Right ventricle myocardium superior (tissue), 1 donor: Measurements from ENCODE around the gene PPIB. TPM values are rescaled to one million over a fixed set of nuclear protein-coding genes. Genes with fewer than 3 reads are reported as not detected.

Source experiments
- ATAC-seq: fragments of 200-7000 bp; cut with Tn5 transposase; one replicate; pipeline ENCODE4 v1.9.1; 2020; ENCODE audit warnings: mild to moderate bottlenecking; ENCODE audit not compliant: poor library complexity
- DNase-seq: peaks from one replicate; pipeline ENCODE4 v3.0.0-alpha.2; 2020
- intact Hi-C: fragments of 100-400 bp; cut with DNase I; formaldehyde crosslinking; loops from one replicate; pipeline ENCODE4 v1.11.2; 2022
- total RNA-seq: library from RNA; stranded (reverse); fragmentation: NEBNext Ultra II Directional; extraction: Animal tissue kit (Norgen Biotek cat#: 25700); gene quantifications from one replicate; pipeline ENCODE4 v1.2.1, GENCODE V29; 2021
- donor health status: DM: no; HTN: yes; CAD: no; lungs with severe emphysema.

PPIB gene
- total RNA-seq, 1 donor from 2014 or later = 94.9 TPM

DNA sequence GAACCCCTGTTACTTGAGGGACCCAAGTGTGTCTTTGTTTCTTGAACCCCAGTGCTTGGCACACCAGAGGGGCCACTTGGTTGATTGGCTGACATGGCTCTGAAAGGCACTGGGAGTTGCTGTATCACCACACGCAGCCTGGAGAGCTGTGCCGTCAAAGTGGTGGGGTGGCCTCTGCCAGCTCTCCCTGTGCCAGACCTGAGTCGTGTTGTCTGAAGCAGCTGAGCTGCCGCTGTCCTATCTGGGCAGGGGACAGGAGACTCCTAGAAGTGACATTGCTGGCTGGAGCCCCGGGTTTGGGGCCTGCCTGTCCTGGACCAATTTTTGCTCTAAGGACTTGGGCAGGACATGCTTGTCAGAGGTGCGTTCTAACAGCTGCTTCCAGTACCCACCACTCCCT lies 16.8 kb downstream of the PPIB start:
- DNase-seq (peak; percentile 82), ATAC-seq (peak; percentile 90)
- intact Hi-C loops = no loop called here

DNA sequence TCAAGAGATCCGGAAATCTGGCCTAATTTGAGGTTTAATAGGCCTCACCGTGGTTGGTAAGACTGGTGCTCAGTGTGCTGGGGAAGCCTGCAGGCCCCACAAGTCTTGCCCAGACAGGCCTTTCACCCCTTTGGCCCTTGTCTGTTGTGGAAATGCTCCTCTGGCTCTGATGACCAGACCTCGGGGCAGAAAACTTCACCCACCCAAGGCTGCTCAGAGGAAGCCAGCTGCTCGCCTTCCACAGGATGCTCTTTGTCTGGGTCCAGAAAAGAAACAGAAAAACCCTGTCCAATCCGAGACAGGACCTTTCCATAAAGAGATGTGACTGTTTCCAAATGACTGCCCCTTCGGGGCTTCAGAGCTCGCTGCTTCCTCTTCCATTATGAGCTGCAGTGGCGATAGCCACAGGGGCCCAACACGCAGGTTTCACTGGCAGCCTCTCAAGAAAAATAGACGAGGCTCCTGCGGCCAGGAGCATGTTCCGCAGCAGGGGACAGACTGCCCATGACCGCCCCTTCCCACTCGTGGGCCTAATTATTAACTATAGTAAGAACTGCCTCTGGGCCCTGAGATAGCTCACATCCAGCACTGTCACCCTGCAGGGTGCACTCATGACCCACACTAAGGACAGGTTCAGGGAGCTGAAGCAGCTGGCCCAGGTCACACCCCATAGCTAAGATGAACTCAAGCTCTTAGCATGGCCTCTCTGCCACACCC lies 18.1 kb downstream of the PPIB start:
- ATAC-seq (no peak), DNase-seq (peak; percentile 29)
- intact Hi-C loops = no loop called here

DNA sequence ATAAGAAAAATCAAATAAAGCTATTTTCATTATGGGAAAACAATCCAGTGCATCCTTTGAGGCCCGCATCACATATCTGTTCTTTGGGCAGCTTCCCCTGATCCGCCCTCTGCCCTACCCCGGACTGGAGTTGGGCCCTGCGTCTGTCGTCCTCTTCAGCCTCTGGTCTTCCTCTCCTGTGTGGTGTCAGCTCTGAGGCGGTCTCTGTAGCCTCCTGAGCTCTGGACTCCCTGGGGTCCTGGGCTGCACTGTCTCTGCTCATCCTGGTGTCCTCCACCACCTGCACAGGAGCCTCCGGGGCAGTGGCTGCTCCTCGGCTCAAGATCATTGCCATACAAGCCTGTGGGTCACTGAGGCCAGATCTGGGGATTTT lies 18.6 kb downstream of the PPIB start:
- ATAC-seq (no peak), DNase-seq (no peak)
- intact Hi-C loops = no loop called here

DNA sequence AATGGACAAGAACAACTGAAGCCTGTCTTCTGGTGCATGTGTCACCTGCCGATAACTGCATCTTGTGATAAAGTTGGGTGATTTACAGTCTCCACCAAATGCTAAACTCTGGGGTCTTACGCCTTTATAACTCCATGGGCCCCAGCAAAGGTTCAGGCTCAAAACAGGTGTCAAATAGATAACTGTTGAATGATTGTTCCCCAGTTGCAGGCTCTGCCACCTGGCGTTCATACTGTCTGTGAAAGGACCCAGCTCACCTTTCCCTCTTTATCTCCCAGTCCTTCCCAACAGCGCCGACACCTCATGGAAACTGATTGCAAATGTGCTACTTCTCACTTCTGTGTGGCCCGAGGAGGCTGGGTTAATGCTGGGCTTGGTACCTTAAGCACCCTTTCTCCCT lies 19.5 kb downstream of the PPIB start:
- ATAC-seq = no peak
- intact Hi-C loops = no loop called here
- no peak for DNase-seq

DNA sequence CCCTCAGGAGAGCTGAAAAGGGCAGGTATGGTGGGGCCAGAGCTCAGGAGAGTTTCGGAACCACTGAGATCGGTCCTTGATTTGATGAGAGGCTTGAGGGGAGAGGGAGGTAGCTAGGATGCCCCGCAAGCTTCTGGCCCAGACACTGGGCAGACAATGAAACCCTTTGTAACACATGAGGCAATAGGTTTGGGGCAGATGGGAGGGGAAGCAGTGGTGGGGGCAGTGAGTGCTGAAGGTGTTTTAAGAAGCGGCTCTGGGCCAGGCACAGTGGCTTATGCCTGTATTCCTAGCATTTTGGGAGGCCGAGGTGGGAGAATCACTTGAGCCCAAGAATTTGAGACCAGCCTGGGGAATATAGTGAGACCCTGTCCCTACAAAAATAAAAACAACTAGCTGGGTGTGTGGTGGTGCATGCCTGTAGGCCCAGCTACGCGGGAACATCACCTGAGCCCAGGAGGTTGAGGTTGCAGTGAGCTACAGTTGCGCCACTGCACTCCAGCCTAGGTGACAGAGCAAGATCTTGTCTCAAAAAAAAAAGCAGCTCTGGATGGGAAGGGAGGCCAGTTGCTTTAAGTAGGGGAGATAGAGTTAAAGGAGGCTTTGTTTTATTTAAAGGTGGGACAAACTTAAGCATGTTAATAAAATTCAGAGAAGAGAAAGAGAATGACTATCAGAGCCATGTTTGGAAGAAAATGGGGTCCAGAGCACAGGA lies 20.9 kb downstream of the PPIB start:
- intact Hi-C loops = no loop called here
- ATAC-seq (no peak), DNase-seq (no peak)

DNA sequence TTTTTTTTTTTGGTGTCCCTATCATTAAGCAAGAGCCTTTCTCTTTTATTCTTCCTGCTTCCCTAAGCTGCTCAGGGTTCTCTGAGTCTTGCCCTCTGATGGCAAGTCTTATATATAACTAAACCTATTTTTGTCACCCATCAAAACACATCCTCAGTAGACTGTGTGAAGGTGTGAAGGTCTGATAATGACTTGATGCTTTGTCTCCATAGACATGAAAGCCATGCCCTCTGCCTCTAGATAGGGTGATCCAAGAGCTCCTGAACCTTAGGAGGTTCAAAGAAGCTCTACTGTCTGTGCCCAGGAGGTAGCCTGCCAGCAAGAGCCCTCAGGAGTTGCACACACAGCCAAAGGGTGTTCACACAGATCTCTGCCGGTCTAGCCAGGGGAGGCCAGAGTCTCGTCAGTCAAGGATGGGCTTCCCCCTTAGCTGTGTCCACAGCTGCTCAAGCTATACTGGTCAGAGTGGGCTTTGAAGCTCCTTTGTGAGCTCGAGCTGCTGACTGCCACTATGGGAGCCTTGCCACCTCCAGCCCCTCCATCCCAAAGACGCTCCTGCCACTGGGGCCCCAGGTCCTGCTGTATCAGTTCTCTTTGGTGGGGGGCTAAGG lies 24.4 kb downstream of the PPIB start:
- intact Hi-C loops = no loop called here
- DNase-seq (no peak), ATAC-seq (no peak)

DNA sequence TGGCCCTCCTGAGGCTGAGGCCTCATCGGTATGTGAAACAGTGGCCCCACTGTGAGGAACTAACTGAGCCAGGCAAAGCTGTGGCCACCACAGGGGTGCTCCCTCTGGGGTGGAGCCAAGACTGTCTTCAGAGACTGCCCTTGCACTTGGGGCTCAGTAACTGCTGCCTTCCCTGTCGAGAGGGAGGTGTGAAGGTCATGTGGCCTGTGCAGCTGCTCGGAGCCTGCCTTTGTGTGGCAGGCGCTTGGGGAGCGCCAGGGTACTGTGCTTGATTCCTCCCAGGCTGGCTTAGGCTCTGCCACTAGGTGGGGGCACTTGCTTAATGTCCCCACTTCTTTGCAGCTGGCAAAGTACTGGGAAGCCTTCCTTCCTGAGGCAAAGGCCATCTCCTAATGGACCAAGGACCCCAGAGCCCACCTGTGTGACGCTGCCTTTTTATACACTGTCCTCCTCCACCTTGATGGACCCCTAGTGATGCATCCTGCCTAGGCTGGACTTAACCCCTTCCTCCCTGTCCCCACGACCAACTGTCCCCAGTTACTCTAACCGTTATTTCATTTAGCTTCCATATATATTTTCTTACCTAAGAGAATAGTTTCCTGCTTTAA lies 25.5 kb downstream of the PPIB start:
- intact Hi-C loops = no loop called here
- DNase-seq = no peak
- ATAC-seq = peak; percentile 43

DNA sequence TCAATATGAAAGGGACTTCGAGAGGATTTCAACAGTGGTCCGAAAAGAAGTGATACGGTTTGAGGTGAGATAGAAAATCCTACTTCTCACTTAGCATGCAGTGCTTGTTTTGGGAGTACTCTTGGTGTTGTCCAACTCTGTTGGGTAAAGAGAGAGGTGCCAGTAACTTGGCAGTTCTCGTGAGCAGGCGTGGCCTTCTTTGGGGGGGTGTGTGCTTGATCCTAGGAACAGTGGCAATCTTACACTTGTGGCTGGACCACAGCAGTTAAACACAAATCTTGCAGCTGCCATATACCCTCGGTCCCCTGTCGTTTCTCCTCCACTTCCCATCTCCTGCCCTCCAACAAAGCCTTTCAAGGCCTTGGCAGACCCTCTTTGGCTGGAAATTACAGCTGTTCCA lies 26.5 kb downstream of the PPIB start:
- DNase-seq (no peak), ATAC-seq (no peak)
- intact Hi-C loops = no loop called here

DNA sequence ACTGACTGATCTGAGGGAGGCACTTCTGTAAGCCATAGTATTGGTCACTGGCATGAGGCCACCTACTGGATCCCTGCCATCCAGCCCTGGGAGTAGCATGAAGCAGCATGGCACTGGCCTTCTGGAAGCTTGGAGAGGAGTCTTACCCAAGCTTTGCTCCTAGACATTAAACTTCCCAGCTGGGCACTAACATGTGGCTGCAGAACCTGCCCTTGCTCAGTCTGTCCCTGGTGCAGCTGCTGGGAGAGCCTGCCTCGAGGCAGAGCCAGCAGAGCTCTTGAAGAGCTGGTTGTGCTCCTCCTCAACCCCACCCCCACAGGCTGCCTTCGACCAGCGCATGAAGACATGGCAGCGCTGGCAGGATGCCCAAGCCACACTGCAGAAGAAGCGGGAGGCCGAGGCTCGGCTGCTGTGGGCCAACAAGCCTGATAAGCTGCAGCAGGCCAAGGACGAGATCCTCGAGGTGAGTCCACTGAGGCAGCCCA lies 28.4 kb downstream of the PPIB start:
- peak; percentile 74 for DNase-seq
- intact Hi-C loops = no loop called here
- ATAC-seq = peak; percentile 48

DNA sequence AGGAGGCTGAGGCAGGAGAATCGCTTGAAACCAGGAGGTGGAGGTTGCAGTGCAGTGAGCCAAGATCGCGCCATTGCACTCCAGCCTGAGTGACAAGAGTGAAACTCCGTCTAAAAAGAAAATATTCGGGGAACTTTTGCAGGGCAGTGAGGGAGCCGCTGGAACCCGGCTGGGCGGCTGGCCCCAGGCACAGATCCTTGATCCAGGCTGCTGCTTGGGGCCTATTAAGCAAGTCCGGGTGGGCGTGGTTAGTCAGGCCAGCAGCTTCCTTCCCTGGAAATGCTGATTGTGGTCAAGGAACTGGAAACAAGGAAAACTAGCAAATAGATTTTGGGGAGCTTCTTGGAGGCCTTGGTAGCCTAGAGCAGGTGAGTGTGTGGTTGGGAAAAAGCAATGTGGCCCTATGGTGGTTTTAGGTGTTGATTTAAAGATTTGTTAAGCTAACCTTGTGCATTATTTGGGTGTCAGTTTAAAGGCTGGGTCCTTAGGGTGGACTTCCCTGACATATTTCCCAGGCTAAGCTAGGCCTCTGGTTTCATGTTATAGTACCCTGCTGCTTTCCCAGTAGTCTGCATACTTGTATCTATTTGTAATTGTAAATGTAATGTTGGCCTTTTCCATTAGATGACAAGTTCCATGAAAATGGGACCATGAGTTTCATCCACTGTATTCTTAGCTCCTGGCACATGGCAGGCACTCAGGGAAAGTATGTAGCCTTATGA lies 29.0 kb downstream of the PPIB start:
- intact Hi-C loops = no loop called here
- ATAC-seq (no peak), DNase-seq (no peak)

DNA sequence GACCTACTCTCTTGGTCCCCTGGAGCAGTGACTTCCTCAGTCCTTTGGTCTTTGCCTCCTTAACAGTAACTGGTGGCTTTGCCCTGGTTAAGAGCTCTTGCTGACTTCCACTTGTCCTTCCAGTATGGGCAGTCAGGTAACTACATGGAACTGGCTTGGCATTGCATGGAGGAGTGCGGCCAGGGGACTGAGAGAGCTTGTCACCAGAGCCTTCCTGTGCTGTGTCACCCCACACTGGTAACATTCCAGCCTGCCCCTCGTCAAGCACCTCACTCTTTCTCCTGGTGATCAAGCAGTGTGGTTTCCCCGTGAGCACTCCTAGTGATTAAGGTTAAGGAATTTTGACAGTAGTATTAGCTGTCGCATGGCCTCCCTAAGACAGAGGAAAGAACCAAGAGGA lies 30.6 kb downstream of the PPIB start:
- DNase-seq = no peak
- intact Hi-C loops = no loop called here
- ATAC-seq = peak; percentile 58

DNA sequence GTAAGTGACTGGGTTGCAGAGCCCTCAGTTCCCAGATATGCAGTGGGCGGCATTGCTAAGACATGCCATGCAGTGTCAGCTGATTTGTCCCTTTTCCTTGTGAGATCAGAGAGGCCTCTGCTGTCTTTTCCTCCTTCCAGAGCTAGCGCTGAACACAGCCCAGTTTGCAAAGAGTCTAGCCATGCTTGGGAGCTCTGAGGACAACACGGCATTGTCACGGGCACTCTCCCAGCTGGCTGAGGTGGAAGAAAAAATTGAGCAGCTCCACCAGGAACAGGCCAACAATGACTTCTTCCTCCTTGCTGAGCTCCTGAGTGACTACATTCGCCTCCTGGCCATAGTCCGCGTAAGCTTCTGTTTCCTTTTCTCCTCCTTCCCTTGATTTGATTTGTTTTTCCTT lies 31.3 kb downstream of the PPIB start:
- ATAC-seq = peak; percentile 59
- no peak for DNase-seq
- intact Hi-C loops = no loop called here

DNA sequence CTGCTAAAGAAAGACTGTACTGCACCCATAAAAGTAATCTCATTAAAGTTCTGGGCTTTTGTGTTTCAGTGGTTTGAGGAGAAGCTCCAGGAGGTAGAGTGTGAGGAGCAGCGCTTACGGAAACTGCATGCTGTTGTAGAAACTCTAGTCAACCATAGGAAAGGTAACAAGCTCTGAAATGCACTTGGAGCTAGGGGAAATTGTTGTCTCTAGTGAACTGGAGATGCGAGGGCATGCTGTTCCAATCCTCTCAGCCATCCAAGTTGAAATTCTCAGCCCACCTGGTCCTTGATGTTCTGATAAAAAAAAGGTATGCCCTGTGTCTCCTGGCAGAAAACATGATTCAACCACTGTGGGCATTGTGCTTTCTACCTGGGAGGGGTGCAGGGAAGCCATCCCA lies 32.7 kb downstream of the PPIB start:
- DNase-seq (no peak), ATAC-seq (no peak)
- intact Hi-C loops = no loop called here

DNA sequence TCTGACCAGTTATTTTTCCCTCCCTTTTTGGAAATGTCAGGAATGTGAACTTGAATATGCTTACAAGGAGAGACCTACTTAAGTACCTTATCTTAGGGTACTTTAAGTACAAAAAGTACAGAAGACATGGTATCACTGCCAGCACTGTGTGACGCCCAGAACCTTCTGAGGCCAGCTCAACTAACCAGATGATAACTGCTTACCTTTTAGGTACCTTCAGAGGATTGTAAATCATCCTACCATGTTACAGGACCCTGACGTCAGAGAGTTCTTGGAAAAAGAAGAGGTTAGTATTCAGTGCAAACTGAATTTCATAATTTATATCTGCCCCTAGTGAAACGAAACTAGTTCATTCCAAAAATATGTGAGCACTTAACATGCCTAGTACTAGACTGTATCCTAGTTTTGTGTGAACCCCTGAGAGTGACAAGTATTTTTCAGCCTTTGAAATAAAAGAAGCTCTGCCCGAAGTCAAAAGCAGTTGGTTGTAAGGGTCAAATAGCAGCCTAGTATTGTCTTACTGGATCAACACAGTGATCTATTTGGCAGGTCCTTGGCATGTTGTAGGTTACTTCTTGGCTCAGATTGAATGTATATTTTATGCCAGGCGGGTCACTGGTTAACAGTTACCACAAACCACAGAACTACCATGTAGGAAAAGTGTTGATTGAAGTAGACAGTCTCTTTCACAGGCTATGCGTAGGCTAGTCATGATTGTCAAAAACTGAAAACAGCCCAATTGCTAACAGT lies 35.1 kb downstream of the PPIB start:
- intact Hi-C loops = no loop called here
- no peak for DNase-seq
- ATAC-seq = no peak

DNA sequence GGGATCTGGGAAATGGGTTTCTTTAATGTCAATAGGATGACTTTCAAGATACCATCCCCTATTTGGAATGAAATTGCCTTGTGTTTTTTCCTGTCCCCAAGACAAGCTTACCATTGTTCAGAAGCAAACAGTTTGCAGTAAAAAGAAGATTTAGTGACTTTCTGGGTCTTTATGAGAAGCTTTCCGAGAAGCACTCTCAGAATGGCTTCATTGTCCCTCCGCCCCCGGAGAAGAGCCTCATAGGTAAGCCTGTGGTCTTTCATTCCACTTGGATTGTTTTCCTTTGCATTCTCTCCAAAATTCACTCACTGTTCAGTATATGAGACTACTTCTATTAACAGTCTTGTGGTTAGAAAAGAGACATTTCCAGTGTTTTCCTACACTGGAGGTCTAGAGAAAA lies 36.8 kb downstream of the PPIB start:
- intact Hi-C loops = no loop called here
- no peak for DNase-seq
- ATAC-seq = no peak

DNA sequence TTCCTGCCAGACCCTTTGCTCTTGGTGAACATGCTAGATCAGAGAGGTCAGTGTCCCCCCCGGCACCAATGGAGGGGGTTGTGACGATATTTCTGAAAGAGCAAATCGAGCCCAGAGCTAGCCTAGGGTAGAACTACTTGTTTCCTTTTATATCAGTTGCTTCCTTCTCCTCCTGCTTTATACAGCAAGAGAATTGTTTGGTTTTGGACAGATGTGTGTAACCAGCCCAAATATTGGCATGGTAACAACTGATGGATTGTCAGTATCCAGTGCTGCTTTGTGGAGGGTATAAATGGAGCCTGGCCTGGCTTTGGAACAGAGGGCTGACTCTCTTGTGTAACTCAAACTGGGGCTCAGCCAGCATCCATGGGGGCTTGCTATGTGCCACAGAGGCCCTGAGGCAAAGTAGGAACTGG lies 39.9 kb downstream of the PPIB start:
- DNase-seq = no peak
- ATAC-seq = peak; percentile 28

DNA sequence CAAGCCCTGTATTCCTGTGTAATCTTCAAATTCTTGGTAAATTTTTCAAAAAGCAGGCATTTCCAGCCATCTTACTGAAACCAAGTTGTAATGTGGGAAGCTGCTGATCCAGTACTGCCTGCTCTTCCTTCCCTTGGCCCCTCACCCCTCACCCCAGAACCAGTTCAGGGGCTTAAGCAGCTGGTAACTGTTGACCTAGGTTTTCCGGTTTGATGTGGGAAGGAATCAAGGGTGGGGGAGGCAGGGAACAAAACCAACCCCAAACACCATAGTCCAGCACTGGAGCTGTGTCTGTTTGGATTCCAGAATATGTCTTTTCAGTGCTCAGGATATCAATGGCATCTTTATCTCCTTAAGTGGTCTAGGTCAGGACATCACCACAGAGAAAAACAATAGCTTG lies 40.4 kb downstream of the PPIB start:
- intact Hi-C loops = no loop called here
- ATAC-seq = no peak
- no peak for DNase-seq

More for the DNA sequence above, 39.9 kb downstream of the PPIB start:
- intact Hi-C loops = no loop called here

DNA sequence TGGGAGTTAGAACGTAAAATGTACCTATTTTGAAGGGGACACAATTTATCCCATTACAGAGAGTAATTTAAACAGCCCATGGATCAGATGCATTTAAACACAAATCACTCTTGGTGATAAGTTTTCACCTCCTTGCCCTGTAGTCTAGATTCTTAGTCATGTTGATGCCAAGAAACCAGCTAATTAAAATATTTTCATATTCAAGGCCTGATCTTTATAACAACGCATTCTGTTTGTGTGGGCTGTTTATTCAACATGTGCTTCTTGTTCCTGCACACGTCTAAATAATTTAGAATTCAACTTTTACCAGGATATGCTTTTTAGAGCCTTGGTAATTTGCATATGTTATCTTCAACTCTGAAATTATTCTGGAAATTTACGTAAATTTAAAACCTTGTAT lies 41.2 kb downstream of the PPIB start:
- DNase-seq = no peak
- intact Hi-C loops = no loop called here
- no peak for ATAC-seq
